NCI-H187 (cell line): ENCODE results near the gene LAMA2.

Experiments
- DNase-seq, 2 experiments: peaks; one replicate each; lab custom pipeline; 2025; lab: John Stamatoyannopoulos, UW

The LAMA2 gene

GRCh38 chr6:129215916-129216520 is 333.1 kb downstream of the LAMA2 start:
- no peak for DNase-seq

- DNase-seq: no peak
Observed at GRCh38 chr6:129217701-129218100, 334.8 kb downstream of the LAMA2 start.

- no peak for DNase-seq
Observed at GRCh38 chr6:129233458-129234134, 350.7 kb downstream of the LAMA2 start.

DNA sequence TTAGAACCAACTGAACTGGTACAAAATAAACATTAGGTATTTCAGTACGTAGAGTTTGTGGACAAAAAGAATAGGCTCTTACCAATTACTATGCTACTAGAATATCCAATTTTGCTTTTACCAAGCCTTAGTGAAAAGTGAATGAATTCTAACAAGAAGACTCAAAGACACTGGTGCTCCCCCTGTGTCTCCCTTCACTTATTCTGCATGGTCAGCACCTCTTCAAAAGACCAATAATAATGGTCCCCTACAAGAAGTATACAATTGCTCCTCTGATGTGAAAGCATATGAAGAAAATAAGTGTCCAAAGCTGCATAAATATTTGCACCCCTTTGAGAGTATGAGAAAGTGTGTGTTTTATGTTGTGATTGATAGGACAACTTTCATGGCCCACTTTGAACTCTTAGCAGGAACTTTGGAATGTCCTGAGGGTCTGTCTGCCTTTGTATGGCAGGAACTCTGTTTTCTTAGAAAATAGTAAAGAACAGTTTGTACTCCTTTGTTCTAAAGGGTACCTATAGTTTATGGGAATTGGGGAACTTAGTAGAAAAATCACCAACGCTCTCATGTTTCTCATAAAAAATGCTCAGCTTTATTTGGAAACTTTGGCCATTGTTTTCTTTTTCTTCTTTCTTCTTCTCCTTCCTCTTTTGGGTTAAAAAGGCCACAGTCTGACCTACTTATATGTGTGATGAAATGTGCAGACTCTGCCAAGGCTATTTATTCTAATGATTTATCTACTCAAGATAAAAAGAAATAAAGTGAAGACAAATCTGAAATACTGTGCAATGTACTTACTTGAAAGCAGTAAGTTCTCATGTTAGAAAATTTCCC is 352.4 kb downstream of the LAMA2 start:
- DNase-seq: no peak

DNA sequence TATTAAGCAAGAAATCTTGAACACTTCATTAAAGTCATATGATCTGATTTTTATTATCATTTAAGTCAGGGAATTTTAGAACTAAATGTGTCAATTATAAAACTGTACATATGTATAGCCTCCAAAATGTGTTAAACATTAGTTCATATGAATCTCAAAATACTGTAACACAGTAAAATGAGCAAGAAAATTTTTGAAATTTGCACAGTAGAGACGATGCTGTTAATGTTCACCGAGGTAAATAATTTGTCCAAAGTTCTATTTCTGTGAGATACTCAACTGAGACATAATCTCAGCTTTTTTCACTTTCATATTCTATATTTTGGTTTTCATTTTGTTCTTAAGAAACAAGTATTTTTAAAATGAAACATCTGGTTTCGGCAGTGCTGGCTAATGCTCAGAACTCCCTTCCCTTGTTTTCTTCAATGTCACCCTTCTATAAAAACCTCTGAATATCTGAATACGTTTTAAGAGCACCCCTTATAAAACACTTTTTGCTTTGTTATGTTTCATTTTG is 353.1 kb downstream of the LAMA2 start:
- DNase-seq: no peak

GRCh38 chr6:129238991-129239390 is 356.1 kb downstream of the LAMA2 start:
- no peak for DNase-seq

DNA sequence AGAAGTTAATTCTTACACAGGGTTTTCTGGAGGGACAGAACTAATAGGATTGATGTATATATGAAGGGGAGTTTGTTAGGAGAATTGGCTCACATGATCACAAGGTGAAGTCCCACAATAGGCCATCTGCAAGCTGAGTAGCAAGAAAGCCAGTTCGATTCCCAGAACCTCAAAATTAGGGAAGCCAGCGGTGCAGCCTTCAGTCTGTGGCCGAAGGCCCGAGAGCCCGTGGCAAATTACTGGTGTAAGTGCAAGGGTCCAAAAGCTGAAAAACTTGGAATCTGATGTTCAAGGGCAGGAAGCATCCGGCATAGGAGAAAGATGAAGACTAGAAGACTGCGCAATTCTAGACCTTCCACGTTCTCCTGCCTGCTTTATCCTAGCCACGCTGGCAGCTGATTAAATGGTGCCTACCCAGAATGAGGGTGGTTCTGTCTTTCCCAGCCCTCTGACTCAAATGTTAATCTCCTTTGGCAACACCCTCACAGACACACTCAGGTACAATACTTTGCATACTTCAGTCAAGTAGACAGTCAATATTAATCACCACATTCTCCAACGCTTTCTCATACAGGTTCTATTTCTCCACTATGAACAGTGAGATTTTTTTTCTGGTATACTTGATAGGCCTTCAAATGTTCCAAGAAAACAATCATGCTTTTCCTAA is 357.0 kb downstream of the LAMA2 start:
- no peak for DNase-seq

GRCh38 chr6:129240492-129240853 is 357.5 kb downstream of the LAMA2 start:
- DNase-seq: no peak

DNA sequence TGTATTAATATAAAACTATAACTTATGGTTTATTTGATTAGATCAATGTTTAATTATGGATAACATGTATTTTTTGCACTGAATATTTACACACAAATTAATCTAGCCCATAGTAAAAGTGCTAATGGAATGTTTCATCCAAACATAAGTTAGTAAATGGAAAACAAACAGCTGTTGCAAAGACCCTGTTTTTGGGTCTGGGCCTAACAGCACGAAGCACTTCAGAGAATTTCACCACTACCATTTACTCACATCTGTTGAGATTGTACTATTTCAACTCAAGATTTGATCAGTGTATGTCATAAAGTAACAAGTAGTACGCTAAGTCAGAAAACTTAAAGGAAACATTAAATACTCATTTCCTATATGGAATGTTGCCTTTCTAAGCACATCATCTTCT is 359.6 kb downstream of the LAMA2 start:
- DNase-seq: no peak

GRCh38 chr6:129243377-129243776 is 360.4 kb downstream of the LAMA2 start:
- DNase-seq: no peak

DNA sequence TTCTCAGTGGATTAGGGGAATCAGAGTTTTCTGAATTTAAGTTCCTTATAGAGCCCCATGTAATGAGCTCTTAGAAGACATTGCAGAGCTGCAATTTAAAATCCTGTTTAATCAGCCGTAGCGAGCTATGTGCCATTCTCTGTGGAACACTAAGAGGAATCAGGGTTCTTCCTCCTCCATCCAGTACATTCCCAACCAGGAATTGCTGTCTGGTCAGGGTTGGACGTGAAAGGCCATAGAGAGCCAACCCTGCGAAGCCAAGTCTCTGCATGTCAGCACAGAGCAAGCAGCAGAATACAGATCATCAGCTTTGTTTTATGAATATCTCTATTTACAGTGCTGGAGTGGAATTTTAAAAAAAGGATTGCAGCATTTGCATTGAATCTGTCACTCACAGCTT is 366.0 kb downstream of the LAMA2 start:
- DNase-seq: no peak

DNA sequence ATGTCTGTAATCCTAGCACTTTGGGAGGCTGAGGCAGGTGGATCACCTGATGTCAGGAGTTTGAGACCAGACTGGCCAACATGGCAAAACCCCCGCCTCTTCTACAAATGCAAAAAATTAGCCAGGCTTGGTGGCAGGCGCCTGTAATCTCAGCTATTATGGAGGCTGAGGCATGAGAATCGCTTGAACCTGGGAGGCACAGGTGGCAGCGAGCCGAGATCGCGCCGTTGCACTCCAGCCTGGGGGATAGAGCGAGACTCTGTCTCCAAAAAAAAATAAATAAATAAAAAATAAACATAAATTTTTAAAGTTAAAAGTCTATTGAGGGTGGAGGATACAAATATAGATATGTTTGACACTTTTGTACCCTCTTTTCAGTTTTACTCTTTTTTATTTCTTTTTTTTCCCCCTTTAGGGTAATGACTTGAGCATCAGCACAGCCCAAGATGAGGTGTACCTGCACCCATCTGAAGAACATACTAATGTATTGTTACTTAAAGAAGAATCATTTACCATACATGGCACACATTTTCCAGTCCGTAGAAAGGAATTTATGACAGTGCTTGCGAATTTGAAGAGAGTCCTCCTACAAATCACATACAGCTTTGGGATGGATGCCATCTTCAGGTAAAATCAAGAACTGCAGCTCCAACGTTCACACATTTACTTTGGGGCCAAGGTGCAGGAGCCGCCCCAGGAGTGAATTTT is 368.9 kb downstream of the LAMA2 start:
- DNase-seq: peak; percentile 14 to 57

DNA sequence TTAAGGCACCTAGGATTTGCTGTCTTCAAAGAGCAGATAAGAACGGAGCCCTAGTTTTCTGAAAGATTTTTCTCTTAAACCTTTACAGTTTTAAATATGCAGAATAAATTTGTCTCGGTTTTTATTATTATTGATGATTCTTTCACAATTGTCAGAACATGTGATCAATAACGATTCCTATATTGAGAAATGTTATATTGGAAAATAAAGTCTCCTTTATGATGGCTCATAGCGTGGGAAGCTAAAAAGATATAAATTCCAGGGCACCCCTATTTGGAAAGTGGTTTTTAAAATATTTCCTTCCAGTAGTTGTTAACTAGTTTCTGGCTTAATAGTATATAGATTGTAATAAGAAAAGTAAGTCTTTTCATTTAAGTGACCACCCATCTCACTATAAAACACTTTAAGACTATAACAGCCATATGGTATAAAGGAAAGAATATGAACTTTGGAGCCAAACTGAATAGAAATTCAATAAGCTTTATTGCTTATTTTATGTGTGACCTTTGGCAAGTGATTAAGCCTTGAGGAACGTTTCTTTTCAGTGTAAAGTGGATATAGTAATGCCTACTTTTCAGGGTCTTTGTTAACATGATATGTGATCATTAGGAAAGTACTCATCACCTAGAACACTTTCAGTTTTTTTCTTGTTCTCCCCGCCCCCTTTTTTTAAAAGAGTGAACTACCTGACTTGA is 369.6 kb downstream of the LAMA2 start:
- no peak for DNase-seq

- no peak for DNase-seq
Observed at GRCh38 chr6:129253242-129253641, 370.3 kb downstream of the LAMA2 start.

DNA sequence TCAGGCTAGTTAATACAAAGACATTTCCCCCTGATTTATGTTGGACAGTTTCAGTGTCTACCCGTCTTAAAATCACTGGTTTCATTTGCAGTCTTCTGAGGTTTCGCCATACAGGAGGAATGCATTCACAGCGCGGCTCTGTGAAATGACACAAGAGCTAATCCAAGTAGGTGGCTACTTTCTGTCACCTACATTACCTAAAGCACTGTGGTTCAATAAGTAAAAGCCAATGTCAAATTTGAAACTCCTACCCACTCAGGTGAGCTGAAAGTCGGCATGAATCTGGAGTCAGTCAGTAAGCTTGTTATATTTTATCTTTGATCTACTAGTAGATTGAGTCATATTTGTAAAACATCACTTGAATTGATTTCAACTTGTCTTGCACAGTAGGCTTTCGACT is 370.8 kb downstream of the LAMA2 start:
- DNase-seq: no peak

GRCh38 chr6:129257196-129257595 is 374.3 kb downstream of the LAMA2 start:
- DNase-seq: no peak

- no peak for DNase-seq
Observed at GRCh38 chr6:129262661-129263060, 379.7 kb downstream of the LAMA2 start.

DNA sequence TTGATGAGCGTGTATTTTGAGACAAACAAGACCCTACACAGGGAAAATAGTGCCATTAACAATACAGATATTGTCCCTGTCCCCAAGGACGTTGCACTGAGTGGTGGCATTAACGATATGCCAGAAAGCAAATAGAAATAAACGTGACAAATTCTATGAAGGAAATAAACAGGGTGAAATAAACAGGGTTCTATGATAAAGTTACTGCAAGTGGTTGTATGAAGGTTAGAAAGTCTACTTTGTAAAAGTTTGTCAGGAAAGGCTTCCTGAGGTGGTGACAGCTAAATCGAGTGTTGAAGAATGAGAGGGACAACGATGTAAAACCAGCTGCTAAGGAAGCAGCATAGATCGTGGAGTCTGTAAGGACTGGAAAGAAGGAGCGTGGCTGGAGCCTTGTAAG is 380.2 kb downstream of the LAMA2 start:
- DNase-seq: no peak

GRCh38 chr6:129264480-129265045 is 381.6 kb downstream of the LAMA2 start:
- no peak for DNase-seq

- DNase-seq: peak; percentile 21 to 64
Observed at GRCh38 chr6:129267028-129267427, 384.1 kb downstream of the LAMA2 start.

- DNase-seq: no peak
Observed at GRCh38 chr6:129269076-129269475, 386.1 kb downstream of the LAMA2 start.
